B cell (primary cell): ENCODE measurements around the gene KIF3A.

Experiments
- CTCF ChIP-seq: fragments of 200-600 bp; IDR thresholded peaks from one replicate; pipeline ENCODE4 v1.8.0; 2022; ENCODE audit warnings: antibody characterized with exemption, mild to moderate bottlenecking
- EZH2 ChIP-seq: IDR thresholded peaks from 2 replicates; pipeline ENCODE4 v1.6.1; 2012; ENCODE audit warnings: borderline replicate concordance, low read depth, mild to moderate bottlenecking, moderate library complexity, low read length; ENCODE audit not compliant: insufficient read depth, poor library complexity, severe bottlenecking

GRCh38 chr5:132758451-132758850 is 21.1 kb upstream of the KIF3A start:
- TF ChIP-seq CTCF (no peak), EZH2 (no peak)
